ENCODE data around the gene FAM168A.

Gene FAM168A

DNA sequence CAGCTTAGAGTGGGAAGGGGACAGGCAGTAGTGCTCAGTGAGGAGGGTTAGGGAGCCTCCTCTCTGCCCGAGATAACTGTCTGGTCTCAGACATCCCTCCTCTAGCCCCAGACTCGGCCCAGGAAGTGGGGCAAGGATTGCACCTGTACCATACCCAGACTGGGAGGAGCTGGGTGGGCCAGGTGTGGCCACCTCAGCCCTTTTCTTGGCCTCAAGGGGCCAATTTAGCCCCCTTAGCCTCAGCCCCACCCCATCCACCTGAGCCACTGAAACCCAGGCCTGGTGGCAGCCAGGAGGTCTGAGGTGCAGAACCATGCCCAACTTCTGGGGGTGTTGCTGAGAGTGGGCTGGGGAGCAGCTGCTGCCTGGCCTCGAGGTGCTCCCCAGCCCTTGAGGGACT, 215.2 kb downstream of the FAM168A start:
- TF ChIP-seq, protein P1, sequence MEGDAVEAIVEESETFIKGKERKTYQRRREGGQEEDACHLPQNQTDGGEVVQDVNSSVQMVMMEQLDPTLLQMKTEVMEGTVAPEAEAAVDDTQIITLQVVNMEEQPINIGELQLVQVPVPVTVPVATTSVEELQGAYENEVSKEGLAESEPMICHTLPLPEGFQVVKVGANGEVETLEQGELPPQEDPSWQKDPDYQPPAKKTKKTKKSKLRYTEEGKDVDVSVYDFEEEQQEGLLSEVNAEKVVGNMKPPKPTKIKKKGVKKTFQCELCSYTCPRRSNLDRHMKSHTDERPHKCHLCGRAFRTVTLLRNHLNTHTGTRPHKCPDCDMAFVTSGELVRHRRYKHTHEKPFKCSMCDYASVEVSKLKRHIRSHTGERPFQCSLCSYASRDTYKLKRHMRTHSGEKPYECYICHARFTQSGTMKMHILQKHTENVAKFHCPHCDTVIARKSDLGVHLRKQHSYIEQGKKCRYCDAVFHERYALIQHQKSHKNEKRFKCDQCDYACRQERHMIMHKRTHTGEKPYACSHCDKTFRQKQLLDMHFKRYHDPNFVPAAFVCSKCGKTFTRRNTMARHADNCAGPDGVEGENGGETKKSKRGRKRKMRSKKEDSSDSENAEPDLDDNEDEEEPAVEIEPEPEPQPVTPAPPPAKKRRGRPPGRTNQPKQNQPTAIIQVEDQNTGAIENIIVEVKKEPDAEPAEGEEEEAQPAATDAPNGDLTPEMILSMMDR (IDR thresholded peaks at IDR 0.05; ENCODE audit: control extremely low read depth, extremely low read depth, low read depth, missing control alignments) = no peak
- no peak for DNase-seq (ENCODE audit: extremely low spot score)
- ChIA-PET CTCF (interaction anchor here (0.8 to 6.1 kb wide), 9 partner anchors 8 to 278 kb away, joined by 4 to 50 read pairs (median 10); no protein-coding TSS in a partner anchor), POLR2A (no interaction called here)

DNA sequence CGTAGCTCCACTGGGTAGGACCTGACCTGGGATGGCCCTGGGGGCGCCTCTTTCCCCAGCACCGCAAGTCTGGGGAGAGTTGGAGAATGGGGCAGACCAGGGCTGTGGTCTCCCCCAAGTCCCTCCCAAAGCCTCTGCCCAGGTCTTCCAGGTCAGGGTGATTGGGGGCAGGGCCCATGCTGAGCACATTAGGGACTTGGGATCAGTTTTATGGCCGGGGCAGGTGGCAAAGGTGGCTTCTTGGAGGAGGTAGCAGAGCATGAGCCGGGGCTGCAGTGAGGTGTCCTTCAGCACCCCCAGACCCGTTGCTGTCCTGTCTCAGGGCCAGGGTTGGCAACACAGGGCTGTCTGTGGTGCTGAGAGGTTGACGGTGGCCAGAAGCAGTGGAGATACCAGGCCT, 215.7 kb downstream of the FAM168A start:
- CTCF ChIA-PET = interaction anchor here (2.2 to 6.1 kb wide), 3 partner anchors 8 to 75 kb away, joined by 4 to 50 read pairs (median 10); no protein-coding TSS in a partner anchor
- TF ChIP-seq, protein P1 (IDR thresholded peaks at IDR 0.05; ENCODE audit: control extremely low read depth, extremely low read depth, low read depth, missing control alignments) = no peak
- POLR2A ChIA-PET = no interaction called here
- no peak for DNase-seq (ENCODE audit: extremely low spot score)

DNA sequence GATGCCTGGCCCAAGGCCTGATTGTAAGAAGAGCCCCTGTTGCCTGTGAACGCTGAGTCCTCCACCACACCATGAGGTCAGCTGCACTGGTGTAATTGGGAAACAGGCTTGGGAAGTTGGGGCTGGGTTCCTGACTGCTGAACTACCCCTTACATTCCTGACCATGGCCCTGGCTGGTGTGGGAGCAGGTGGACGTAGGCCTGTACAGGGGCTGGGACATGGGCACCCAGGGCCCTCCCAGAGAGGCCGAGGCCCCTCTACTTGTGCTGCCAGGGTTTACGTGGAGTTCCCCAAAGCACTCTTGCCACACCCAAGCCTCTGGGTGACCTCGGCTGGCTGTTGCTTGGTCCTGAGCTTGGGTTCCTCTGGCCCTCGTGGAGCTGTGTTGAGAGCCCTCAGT, 216.3 kb downstream of the FAM168A start:
- ChIA-PET POLR2A (no interaction called here), CTCF (interaction anchor here (1.1 to 6.1 kb wide), 3 partner anchors 31 to 282 kb away, joined by 3 to 50 read pairs (median 4); no protein-coding TSS in a partner anchor)
- no peak for DNase-seq (ENCODE audit: extremely low spot score)
- TF ChIP-seq, protein P1 (IDR thresholded peaks at IDR 0.05; ENCODE audit: control extremely low read depth, extremely low read depth, low read depth, missing control alignments) = no peak

DNA sequence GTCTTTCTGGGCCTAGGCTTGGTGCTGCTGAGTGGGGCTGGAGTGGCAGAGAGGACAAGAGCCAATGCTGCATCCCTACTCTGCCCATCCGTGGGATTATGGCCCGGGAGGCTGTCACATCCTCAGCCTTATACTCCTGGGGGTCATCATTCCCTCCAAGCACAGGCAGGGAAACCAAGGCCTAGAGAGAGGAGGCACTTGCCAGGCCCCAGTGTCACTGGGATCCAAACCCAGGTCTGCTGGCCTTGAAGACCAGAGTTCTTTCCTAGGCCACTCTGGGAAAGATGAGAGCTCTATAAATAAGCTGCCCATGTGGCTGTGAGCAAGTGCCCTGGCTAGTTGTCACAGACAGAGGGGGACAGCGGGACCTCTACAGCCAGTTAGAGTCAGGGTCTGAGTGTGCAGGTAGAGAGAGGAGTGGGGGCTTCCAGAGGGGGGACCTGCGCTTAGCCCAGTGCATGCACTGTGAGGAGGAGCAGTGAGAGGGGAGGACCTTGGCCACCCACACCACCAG, 217.0 kb downstream of the FAM168A start:
- TF ChIP-seq, protein P1 (IDR thresholded peaks at IDR 0.05; ENCODE audit: control extremely low read depth, extremely low read depth, low read depth, missing control alignments) = no peak
- DNase-seq (ENCODE audit: extremely low spot score) = no peak
- POLR2A ChIA-PET = no interaction called here
- CTCF ChIA-PET = interaction anchor here (1.1 to 6.1 kb wide), 3 partner anchors 30 to 282 kb away, joined by 3 to 50 read pairs (median 4); no protein-coding TSS in a partner anchor

DNA sequence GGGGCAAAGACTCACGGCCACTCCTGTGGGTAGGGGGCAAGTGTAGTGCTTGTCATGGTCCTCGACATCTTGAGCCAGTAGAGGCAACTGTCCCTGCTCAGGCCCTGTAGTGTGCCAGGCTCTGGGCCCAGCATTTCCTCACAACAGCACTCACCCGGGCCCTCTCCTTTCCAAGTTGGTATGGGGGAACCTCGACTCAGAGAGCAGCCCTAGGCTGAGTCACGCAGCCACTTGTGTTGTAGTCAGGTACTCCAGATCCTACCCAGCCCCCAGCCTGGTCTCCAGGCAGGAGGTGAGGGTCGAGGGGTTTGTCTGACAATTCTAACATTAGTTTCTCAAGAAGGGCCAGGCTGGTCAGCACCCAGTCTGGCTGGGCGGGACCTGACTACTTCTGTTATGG, 217.6 kb downstream of the FAM168A start:
- CTCF ChIA-PET = interaction anchor here (0.9 to 1.9 kb wide), 6 partner anchors 29 to 549 kb away, joined by 3 to 12 read pairs (median 4); no protein-coding TSS in a partner anchor

DNA sequence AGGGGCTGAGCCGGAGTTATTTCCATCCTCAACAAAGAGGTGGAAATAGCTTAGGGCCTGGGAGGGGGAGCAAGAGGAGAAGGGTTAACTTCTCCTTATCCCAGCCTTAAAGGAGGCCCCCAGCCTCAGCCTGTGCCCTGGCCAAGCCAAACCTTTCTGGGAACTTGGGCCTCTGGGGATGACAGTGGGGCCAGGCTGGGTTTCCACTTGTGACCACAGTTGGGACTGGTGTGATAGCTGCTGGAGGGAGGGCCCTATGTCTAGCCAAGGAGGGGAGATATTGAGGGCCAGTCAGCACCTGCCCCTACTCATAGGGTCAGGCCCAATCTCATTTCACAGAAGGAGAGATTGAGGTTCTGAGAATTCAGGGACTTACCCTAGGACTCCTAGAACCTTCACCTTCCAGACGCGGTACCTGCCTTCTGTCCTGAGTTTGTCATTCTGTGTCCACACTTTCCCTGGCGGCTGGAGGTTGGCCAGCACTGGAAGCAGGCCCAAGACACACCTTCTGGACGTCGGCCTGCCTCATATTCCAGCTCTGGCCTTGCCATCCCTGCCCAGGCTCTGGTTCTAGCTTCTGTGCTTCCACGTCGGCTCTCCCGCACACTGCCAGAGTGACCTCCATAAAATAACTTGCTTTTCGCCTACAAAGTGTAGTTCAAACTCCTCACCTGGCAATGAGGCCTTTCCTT, 218.6 kb downstream of the FAM168A start:
- POLR2A ChIA-PET = interaction anchor here (0.6 to 1.2 kb wide), 2 partner anchors 8 to 72 kb away, joined by 3 to 7 read pairs; no protein-coding TSS in a partner anchor
- DNase-seq (ENCODE audit: extremely low spot score) = no peak
- CTCF ChIA-PET = interaction anchor here (0.9 to 2.1 kb wide), 11 partner anchors 10 to 548 kb away, joined by 3 to 12 read pairs (median 4); partner anchors contain the start of gene RAB6A
- TF ChIP-seq, protein P1 (IDR thresholded peaks at IDR 0.05; ENCODE audit: control extremely low read depth, extremely low read depth, low read depth, missing control alignments) = no peak

More for the DNA sequence above, 217.6 kb downstream of the FAM168A start:
- POLR2A ChIA-PET = interaction anchor here (0.6 kb wide), 1 partner anchor 51 kb away, joined by 4 read pairs; no protein-coding TSS in a partner anchor
- no peak for DNase-seq (ENCODE audit: extremely low spot score)
- TF ChIP-seq, protein P1 (IDR thresholded peaks at IDR 0.05; ENCODE audit: control extremely low read depth, extremely low read depth, low read depth, missing control alignments) = no peak

Measured in GM10248 (cell line).